Peyer's patch (tissue), 4 donors: ENCODE results near the gene RECK.

ENCODE experiments used
- CTCF ChIP-seq, 6 experiments: fragments of 450-650 bp in 4 of 6; fragments of 200-600 bp in 2 of 6; sonication (generic) in 1 of 6; IDR thresholded peaks; one replicate each; pipeline ENCODE4 v1.5.1; 2017 to 2019; ENCODE audit warnings: antibody characterized with exemption in 6 of 6, mild to moderate bottlenecking in 3 of 6, moderate library complexity in 1 of 6
- POLR2A ChIP-seq, 2 donors: fragments of 450-650 bp; IDR thresholded peaks; one replicate each; pipeline ENCODE4 v1.5.1; 2017; ENCODE audit warnings: antibody characterized with exemption in 2 of 2, mild to moderate bottlenecking in 2 of 2, moderate library complexity in 2 of 2

DNA sequence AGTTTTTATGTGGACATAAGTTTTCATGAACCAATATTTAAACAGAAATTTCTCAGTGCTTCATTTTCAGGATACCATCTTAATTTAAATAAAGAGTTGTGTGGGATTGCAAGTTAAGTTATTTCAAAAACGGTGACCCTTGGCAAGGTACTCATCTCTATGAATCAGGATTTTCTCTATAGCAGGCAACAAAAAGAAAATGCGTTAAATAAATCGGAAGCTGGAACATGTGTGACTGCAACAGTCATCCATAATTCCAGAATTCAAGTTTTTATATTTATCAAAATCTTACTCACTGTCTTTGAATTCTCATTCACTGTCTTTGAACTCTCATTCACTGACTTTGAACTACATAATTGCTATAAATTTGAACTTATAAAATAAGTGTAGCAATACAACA lies 5.8 kb upstream of the RECK start:
- TF ChIP-seq CTCF (IDR thresholded peaks at IDR 0.05) = no peak
- TF ChIP-seq POLR2A (IDR thresholded peaks at IDR 0.05) = no peak
